WI38 (cell line): ENCODE measurements around the gene FGG.
A peak's percentile ranks its signal among the peaks of the same experiment; 100 is the strongest.

Experiments
- H3K4me3 ChIP-seq: 2 replicates; pipeline ENCODE4 v1.5.1; 2011; ENCODE audit warnings: low read depth, mild to moderate bottlenecking, control low read depth, low read length
- TF ChIP-seq, protein P1 (sequence below): IDR thresholded peaks from 2 replicates; pipeline ENCODE4 v1.5.1; 2012; ENCODE audit warnings: low read depth, mild to moderate bottlenecking, control low read depth, low read length

FGG gene

DNA sequence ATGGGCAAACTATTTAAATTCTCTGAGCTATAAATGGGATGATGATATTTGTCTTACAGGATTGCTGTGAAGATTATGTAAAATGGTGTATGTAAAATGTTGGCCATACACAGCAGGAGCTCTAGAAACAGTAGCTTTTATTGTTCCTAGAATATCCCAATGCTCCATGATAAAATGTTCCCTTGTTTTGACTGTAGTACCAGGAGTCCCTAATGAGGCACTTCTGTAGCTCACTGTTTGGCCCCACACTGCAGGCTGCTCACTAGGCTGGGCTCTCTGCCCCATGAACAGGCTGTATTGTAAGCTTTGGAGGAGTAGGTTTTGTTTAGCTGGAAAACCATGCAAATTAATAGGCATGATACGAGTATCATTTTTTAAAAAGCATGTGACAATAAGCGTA is 18.6 kb downstream of the FGG start:
- no peak overlapping the region for H3K4me3 ChIP-seq

DNA sequence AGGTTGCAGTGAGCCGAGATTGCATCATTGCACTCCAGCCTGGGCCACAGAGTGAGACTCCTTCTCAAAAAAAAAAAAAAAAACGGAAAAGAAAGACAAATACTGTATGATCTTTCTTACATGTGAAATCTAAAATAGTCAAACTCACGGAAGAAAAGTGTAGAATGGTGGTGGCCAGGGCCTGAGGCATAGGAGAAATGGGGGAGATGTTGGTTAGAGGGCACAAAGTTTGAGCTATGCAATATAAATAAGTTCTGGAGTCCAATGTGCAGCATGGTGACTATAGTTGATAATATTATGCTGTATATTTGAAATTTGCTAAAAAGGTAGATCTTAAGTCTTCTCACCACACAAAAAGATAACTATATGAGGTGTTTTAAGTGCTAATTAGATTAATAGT is 20.6 kb downstream of the FGG start:
- TF ChIP-seq, protein P1, sequence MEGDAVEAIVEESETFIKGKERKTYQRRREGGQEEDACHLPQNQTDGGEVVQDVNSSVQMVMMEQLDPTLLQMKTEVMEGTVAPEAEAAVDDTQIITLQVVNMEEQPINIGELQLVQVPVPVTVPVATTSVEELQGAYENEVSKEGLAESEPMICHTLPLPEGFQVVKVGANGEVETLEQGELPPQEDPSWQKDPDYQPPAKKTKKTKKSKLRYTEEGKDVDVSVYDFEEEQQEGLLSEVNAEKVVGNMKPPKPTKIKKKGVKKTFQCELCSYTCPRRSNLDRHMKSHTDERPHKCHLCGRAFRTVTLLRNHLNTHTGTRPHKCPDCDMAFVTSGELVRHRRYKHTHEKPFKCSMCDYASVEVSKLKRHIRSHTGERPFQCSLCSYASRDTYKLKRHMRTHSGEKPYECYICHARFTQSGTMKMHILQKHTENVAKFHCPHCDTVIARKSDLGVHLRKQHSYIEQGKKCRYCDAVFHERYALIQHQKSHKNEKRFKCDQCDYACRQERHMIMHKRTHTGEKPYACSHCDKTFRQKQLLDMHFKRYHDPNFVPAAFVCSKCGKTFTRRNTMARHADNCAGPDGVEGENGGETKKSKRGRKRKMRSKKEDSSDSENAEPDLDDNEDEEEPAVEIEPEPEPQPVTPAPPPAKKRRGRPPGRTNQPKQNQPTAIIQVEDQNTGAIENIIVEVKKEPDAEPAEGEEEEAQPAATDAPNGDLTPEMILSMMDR, result no peak
- no peak overlapping the region for H3K4me3 ChIP-seq

More for the DNA sequence above, 18.6 kb downstream of the FGG start:
- TF ChIP-seq, protein P1, result no peak

GRCh38 chr4:154590329-154591006 is 22.0 kb downstream of the FGG start, which contains the start of gene FGA:
TSS of gene FGA (minus strand) at chr4:154590742. CDS start at chr4:154590687, 55 bp downstream.
- H3K4me3 ChIP-seq, result no peak within 1 kb of the TSS
- TF ChIP-seq, protein P1, result no peak

DNA sequence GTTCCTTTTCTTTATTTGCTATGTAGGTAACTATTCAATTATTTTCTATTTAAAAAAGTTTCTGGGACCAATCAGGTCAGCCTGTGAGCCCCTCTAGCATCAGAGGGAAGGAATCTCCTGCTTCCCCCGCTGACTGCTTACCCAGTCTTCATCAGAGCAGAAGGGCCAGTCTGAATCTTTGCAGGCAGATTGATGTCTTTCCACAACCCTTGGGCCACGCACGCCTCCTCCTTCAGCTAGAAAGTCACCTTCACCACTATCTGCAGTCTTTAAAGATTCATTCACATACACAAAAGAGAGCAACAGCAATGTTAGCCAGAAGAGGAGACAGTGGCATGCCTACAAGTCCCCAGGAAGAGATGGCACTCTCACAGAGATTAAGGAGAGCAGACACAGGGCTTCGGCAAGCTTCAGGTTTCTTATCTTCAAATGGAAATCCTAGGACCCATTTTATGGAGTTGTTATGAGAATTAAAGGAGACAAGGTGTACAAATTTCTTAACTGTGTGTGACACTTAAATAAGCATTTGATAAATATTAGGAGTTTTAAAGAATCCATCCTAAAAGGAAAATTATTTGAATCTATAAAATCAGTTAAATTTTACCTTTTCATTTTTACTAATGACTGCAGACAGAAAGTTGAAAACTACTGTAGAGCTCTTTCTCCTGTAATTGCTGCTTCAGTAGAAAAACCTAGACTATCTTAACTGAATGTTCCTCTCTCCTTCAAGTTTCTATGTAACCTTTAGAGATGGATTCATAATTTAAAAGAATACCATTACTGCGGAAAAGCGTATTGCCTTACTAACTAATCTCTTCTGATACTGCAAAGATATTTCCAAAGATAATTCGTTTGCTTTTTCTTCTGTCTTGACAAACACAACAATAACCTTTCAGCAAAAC is 22.9 kb downstream of the FGG start:
- H3K4me3 ChIP-seq, result no peak overlapping the region
- TF ChIP-seq, protein P1, result no peak

GRCh38 chr4:154588198-154588597 is 24.3 kb downstream of the FGG start:
- TF ChIP-seq, protein P1, result no peak
- H3K4me3 ChIP-seq, result no peak overlapping the region

- TF ChIP-seq, protein P1, result no peak
- H3K4me3 ChIP-seq, result peak overlapping the region; percentile 13; the same call in 1 of the 2 replicates
Observed at GRCh38 chr4:154586296-154587033, 26.0 kb downstream of the FGG start.
